Esophagus squamous epithelium (tissue), 4 donors: Measurements from ENCODE around the gene MDFIC.

ENCODE experiments used
- POLR2A ChIP-seq, 4 donors: fragments of 450-650 bp; IDR thresholded peaks; one replicate each; pipeline ENCODE4 v1.6.1; 2017; ENCODE audit warnings: antibody characterized with exemption in 4 of 4, mild to moderate bottlenecking in 4 of 4, moderate library complexity in 3 of 4
- TF ChIP-seq, protein P1 (sequence below), 6 experiments: fragments of 450-650 bp in 4 of 6; fragments of 200-600 bp in 2 of 6; sonication (generic) in 2 of 6; IDR thresholded peaks; one replicate each; pipeline ENCODE4 v1.5.1; 2016 to 2019; ENCODE audit warnings: antibody characterized with exemption in 6 of 6, mild to moderate bottlenecking in 4 of 6, moderate library complexity in 4 of 6

DNA sequence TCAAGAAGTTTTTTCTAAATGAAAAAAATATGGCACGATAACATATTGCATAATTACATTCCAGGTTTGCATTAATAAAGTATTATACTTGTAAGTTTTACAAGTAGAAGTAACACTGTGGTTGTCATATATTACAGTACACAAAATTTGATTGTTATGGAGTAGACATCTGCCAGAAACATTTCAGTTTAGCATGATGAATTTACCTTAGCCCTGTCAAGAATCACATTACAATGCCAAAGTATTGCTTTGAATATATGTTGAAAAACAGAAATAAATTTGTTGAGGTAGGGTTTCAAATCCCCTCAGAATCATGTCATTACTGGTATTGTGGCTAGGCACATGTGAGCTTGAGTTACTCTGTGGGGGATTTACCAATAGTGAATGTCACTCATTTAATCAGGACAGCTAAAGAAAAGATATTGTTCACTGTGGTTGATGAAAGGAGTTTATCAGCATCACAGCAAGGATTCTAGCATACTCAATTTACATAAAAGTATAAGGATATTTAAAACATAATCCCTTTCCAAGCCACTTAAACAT is 112.1 kb downstream of the MDFIC start:
- no peak for TF ChIP-seq POLR2A (IDR thresholded peaks at IDR 0.05)
- TF ChIP-seq, protein P1, sequence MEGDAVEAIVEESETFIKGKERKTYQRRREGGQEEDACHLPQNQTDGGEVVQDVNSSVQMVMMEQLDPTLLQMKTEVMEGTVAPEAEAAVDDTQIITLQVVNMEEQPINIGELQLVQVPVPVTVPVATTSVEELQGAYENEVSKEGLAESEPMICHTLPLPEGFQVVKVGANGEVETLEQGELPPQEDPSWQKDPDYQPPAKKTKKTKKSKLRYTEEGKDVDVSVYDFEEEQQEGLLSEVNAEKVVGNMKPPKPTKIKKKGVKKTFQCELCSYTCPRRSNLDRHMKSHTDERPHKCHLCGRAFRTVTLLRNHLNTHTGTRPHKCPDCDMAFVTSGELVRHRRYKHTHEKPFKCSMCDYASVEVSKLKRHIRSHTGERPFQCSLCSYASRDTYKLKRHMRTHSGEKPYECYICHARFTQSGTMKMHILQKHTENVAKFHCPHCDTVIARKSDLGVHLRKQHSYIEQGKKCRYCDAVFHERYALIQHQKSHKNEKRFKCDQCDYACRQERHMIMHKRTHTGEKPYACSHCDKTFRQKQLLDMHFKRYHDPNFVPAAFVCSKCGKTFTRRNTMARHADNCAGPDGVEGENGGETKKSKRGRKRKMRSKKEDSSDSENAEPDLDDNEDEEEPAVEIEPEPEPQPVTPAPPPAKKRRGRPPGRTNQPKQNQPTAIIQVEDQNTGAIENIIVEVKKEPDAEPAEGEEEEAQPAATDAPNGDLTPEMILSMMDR (IDR thresholded peaks at IDR 0.05) = no peak
